Retina (tissue), 1 donor: ENCODE data around the gene ACO2.

ENCODE experiments used
- DNase-seq: peaks from one replicate; pipeline ENCODE4 v3.0.0-alpha.2; 2016

Gene ACO2

GRCh38 chr22:41573677-41574076, 104.8 kb downstream of the ACO2 start:
- DNase-seq: no peak

GRCh38 chr22:41574847-41575381, 106.0 kb downstream of the ACO2 start:
- DNase-seq: no peak

GRCh38 chr22:41575533-41575932, 106.6 kb downstream of the ACO2 start:
- DNase-seq: no peak

DNA sequence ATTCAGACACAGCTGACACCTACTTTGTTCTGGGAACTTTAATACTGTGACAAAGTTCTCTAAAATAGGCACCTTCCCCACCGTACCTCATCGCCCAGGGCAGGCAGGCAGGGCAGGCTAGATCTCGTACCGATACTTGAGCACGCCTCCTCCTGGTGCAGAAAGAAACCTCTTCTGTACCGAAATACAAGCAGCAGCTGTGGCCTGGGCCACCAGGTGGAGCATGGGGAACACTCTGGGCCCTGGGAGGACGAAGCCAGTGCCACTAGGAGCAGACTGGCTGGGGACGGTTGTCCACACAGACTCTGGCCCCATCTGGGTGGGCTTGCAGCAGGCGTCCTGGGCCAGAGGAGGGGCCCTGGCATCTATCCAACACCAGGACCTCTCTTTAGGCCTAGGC, 108.0 kb downstream of the ACO2 start:
- DNase-seq: peak; percentile 26

DNA sequence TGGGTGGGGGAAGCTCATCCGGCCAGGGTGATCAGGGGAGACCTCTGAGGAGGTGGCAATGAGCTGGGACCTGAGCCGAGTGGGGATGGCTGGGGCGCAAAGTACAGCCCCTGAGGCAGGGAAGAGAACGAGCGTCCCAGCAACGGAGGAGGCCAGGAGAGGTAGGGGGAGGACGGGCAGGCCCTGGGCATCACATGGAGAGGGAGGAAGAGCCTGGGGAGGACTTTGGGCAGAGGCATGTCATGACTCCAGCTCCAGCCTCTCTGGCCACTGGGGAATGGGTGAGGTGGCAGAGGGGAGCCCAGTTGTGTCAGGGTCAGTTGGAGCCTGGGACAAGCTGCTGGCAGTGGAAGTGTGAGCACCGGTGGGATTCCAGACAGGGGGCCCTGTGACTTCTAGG, 109.2 kb downstream of the ACO2 start:
- no peak for DNase-seq
